Measurements from ENCODE around the gene GPX1.
"Not testable (repeated sequence)": the region's sequence is repeated elsewhere in the genome, so short reads cannot be mapped to it uniquely, and the experiment has no call there.

GRCh38 chr3:49357443-49358216 lies 523 bp downstream of the GPX1 start:
- TF ChIP-seq CTCF (IDR thresholded peaks at IDR 0.05); ZFX (IDR thresholded peaks at IDR 0.05; ENCODE audit: borderline replicate concordance): not testable (repeated sequence)
